ENCODE measurements around the gene CSNK1G3. TPM values are rescaled to one million over a fixed set of nuclear protein-coding genes. Genes with fewer than 3 reads are reported as not detected.

CSNK1G3 gene
- total and polyA plus RNA-seq, 10 donors = 9.0 to 81.9 (median 51.6) TPM

- Histone ChIP-seq H3K36me3 (no peaks in the 10 kb centered on the region), H3K4me3 (no peak overlapping the region), H3K4me1 (peaks cover 0 to 93% (median 33%) of the 10 kb centered on the region in 6 donors), H3K27ac (no peak overlapping the region), H3K9me3 (no peaks in the 10 kb centered on the region), H3K27me3 (replicated peaks in 1 of 7) (no peaks in the 10 kb centered on the region)
- 95 to 97% (median 96%) methylated on average over 4 of the region's 4 CpGs for WGBS, 5 donors
- intact Hi-C loops (cut with DNase I; ENCODE audit: low total_unique reads) = loop anchor here (10.0 kb wide), 1 partner anchor 66 kb away; no protein-coding TSS in a partner anchor
- no peak for DNase-seq
- TF ChIP-seq POLR2AphosphoS5 (IDR thresholded peaks at IDR 0.05) (no peak), POLR2A (IDR thresholded peaks at IDR 0.05) (no peak), CTCF (IDR thresholded peaks at IDR 0.05 in 8 of 11, conservative IDR thresholded peaks at IDR 0.05 in 3 of 11) (no peak)
Measured at GRCh38 chr5:123528878-123529277, 16.9 kb downstream of the CSNK1G3 start.

GRCh38 chr5:123530728-123531127, 18.8 kb downstream of the CSNK1G3 start:
- 86 to 94% (median 92%) methylated on average over 3 of the region's 3 CpGs for WGBS, 5 donors
- Histone ChIP-seq H3K4me1 (peaks cover 0 to 90% (median 28%) of the 10 kb centered on the region in 6 donors), H3K36me3 (no peaks in the 10 kb centered on the region), H3K27ac (no peak overlapping the region), H3K4me3 (no peak overlapping the region), H3K27me3 (replicated peaks in 1 of 7) (no peaks in the 10 kb centered on the region), H3K9me3 (no peaks in the 10 kb centered on the region)
- DNase-seq = no peak
- TF ChIP-seq CTCF (IDR thresholded peaks at IDR 0.05 in 8 of 11, conservative IDR thresholded peaks at IDR 0.05 in 3 of 11) (no peak), POLR2AphosphoS5 (IDR thresholded peaks at IDR 0.05) (no peak), POLR2A (IDR thresholded peaks at IDR 0.05) (no peak)
- intact Hi-C loops (cut with DNase I; ENCODE audit: low total_unique reads) = no loop called here

GRCh38 chr5:123535648-123536047, 23.7 kb downstream of the CSNK1G3 start:
- H3K9me3 ChIP-seq = no peaks in the 10 kb centered on the region
- H3K27ac ChIP-seq = no peak overlapping the region
- 75 to 91% (median 81%) methylated on average over 1 of the region's 1 CpG for WGBS, 5 donors
- intact Hi-C loops (cut with DNase I; ENCODE audit: low total_unique reads) = no loop called here
- H3K4me1 ChIP-seq = peaks cover 0 to 91% (median 27%) of the 10 kb centered on the region in 6 donors
- no peaks in the 10 kb centered on the region for H3K27me3 ChIP-seq (replicated peaks in 1 of 7)
- TF ChIP-seq POLR2A (IDR thresholded peaks at IDR 0.05) (no peak), POLR2AphosphoS5 (IDR thresholded peaks at IDR 0.05) (no peak), CTCF (IDR thresholded peaks at IDR 0.05 in 8 of 11, conservative IDR thresholded peaks at IDR 0.05 in 3 of 11) (no peak)
- DNase-seq = no peak
- H3K4me3 ChIP-seq = no peak overlapping the region
- H3K36me3 ChIP-seq = no peaks in the 10 kb centered on the region

GRCh38 chr5:123537256-123537655, 25.3 kb downstream of the CSNK1G3 start:
- H3K4me3 ChIP-seq = no peak overlapping the region
- no peaks in the 10 kb centered on the region for H3K9me3 ChIP-seq
- DNase-seq = no peak
- H3K27me3 ChIP-seq (replicated peaks in 1 of 7) = no peaks in the 10 kb centered on the region
- TF ChIP-seq CTCF (IDR thresholded peaks at IDR 0.05 in 8 of 11, conservative IDR thresholded peaks at IDR 0.05 in 3 of 11) (no peak), POLR2AphosphoS5 (IDR thresholded peaks at IDR 0.05) (no peak), POLR2A (IDR thresholded peaks at IDR 0.05) (no peak)
- peaks cover 0 to 85% (median 26%) of the 10 kb centered on the region in 6 donors for H3K4me1 ChIP-seq
- no peak overlapping the region for H3K27ac ChIP-seq
- WGBS, 5 donors = 94 to 99% (median 97%) methylated on average over 2 of the region's 2 CpGs
- no peaks in the 10 kb centered on the region for H3K36me3 ChIP-seq
- intact Hi-C loops (cut with DNase I; ENCODE audit: low total_unique reads) = no loop called here

Measured in spleen (tissue), 11 donors.